A204.1 (cell line): Measurements from ENCODE around the gene SSU72.

Source experiments
- FAIRE-seq: peaks from 2 replicates; lab custom pipeline; 2012; peaks lifted over from hg19 to GRCh38; lab: Jason Lieb, UNC

Gene SSU72

DNA sequence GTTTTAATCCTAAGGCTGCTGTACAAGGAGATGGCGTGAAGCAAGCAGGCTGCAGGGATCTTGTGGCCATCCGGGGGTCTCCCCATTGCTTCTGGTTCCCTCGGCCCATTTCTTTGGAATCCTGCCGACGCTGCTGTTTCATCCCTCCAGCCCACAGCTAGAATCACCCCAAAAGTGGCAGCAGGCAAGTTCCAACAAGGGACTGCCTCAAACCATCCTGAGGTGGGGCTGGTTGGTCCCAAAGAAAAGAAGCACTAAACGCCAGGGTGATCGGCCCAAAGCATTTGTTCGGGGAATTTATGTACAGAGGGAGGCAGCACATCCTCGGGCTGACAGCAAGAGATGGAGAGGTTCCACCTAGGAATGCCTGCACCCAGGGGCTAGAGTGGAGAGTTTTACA is 36.1 kb upstream of the SSU72 start:
- FAIRE-seq: no peak

DNA sequence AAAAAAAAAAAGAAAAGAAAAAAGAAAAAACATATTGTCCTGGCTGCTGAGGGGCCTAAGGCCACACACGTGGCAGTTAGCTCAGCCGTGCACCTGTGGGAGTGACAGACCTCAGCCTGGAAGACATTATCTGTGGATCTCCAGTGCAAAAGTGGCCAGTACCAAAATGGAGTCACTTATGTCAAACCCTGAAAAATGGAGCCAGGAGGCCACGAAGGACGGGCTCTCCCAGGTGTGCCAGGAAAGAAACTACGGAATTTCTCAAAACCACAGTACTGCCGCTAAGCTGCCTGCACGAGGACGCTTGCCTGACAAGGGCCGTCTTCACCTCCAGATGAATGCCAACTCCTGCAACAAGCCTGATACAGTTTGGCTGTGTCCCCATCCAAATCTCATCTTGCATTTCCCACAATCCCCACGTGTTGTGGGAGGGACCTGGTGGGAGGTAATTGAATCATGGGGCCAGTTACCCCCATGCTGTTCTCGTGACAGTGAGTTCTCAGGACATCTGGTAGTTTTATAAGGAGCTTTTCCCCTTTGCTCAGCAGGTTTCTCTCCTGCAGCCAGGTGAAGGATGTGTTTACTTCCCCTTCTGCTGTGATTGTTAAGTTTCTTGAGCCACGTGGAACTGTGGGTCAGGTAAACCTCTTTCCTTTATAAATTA is 35.3 kb upstream of the SSU72 start:
- no peak for FAIRE-seq

DNA sequence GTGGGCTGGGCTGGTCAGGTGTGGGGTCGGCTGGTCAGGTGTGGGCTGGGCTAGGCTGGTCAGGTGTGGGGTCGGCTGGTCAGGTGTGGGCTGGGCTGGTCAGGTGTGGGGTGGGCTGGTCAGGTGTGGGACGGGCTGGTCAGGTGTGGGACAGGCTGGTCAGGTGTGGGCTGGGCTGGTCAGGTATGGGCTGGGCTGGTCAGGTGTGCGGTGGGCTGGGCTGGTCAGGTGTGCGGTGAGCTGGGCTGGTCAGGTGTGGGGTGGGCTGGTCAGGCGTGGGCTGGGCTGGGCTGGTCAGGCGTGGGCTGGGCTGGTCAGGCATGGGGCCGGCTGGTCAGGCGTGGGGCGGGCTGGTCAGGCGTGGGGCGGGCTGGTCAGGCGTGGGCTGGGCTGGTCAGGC is 31.6 kb upstream of the SSU72 start:
- no peak for FAIRE-seq

DNA sequence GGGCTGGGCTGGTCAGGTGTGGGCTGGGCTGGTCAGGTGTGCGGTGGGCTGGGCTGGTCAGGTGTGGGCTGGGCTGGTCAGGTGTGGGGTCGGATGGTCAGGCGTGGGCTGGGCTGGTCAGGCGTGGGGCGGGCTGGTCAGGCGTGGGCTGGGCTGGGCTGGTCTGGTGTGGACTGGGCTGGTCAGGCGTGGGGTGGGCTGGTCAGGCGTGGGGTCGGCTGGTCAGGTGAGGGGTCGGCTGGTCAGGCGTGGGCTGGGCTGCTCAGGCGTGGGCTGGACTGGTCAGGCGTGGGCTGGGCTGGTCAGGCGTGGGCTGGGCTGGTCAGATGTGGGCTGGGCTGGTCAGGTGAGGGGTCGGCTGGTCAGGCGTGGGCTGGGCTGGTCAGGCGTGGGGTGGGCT is 31.1 kb upstream of the SSU72 start:
- no peak for FAIRE-seq

DNA sequence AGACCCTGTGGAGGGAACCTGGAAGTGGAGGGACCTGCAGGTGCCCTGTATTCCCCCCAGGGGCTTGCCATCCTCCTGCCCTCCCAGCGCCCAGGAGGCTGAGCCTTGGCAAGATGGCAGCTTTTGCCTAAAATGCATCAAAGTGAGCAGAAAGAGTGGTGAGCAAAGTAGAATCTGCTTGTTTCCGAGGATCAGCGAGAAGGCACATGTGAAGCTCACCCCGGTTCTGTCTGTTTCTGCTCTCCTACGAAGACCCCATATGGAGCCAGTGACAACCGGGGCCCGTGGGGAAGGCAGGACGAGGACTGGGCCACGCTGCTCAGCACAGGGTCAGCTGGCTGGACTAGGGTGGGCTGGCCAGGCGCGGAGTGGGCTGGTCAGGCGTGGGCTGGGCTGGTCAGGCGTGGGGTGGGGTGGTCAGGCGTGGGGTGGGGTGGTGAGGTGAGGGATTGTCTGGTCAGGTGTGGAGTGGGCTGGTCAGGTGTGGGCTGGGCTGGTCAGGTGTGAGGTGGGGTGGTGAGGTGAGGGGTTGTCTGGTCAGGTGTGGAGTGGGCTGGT is 30.4 kb upstream of the SSU72 start:
- FAIRE-seq: no peak

DNA sequence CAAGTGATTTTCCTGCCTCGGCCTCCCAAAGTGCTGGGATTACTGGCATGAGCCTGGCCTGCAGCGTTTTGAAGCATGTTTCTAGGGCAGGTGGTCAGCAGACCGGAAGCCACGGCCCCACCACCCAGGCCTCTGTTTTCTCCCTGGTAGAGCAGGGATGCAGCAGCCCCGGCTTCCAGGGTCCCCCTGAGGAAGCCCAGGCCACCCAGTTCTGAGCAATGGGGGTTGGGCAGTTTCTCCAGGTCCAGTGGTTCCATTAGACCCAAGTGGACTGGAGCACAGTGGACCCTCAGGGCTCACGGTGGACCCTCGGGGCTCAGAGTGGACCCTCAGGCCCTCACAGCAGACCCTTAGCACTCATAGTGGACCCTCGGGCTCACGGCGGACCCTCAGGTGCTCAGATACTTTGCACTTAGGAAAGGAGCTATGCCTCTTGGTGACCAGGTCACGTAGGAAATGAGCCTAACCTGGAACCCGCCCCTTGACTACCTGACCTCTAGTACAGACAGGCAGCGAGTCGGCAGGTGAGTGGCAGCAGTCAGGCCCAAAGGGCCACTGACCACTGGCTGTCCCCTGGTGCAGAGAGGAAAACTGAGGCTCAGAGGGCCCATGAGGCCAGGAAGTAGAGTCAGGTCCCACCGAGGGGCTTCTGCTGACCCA is 29.8 kb upstream of the SSU72 start:
- FAIRE-seq: no peak

DNA sequence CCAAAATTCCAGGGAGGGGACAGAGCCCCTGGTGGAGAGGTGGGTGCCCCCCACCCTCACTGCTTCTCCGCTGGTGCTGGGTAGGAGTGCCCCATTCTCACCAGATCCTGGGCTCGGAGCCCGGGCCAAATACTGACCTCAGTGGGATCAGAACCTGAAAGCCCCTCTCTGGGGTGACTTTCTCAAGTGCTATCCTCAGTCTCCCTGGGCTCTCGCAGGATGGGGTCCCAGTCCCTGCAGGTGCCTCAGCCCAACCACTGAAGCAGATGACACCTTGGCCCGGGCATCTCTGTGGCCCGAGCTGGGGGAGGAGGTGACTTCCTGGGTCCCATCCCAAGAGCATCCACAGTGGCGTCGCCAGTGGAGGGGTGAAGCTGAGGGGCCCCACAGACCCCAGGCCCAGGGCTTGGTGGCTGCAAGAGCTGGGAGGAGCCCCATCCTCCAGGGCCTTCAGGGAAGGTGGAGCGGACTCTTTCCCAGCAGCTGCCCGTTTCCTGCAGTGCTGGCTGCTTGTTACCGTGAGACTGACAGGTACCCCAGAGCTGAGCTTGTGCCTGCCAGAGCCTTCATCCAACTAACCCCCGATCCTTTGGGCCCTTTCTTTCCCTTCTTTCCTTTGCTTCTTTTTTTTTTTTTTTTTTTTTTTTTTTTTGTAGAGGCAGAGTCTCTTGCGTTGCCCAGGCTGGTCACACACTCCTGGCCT is 29.2 kb upstream of the SSU72 start:
- no peak for FAIRE-seq

DNA sequence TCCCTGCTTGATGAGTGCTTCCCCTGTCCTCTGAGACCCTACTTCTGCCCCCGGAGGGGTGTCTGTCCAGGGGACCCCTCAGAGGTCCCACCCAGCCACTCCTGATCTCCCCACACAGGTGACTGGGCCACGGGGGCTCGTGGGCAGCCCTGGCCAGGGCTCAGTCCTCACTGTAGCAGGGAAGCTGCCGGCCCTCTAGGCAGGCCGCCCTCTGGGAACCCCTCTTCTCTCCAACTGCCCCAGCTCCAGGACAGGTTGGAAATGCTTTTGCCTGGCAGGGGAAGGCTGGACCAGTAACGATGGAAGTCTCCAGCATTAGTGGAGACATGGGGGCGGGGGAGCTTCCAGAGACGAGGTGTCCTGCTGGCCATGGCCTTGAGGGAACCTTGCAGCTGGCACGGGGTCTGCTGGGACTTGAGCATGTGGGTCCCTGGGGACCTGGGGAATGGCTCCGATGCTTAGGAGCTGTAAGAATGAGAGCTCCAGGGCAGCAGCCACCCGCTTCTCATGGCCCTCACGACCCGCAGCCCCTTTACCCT is 28.4 kb upstream of the SSU72 start:
- no peak for FAIRE-seq

DNA sequence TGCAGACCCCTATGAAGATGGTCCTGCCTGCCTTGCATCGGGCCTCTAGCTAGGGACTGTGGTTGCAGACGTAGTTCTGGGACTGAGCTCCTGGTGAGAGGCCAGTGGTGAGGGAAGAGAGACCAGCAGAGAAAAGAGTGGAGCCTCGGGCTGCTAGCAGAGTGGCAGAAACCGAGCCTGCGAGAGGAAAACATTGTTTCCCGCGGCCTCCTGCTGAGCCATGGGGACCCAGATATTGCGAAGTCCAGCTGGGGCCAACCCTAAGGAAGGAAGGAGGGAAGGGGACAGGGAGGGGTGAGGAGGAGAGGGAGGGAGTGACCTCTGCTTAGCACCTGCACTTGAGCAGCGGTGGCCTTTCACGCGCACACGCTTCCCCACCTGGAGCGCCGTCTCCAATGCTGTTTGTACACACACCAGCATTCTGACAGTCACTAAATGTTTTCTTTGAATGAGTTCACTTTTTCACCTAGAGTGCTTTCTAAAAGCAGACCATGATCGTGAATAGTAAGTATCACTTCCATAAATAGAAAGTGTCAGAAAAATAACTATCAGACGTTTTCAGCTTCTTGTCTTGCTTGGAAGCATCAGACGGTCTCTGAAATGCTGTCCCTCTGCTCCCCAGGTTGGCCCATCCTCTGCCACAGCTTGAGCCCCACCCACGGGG is 27.8 kb upstream of the SSU72 start:
- FAIRE-seq: no peak

DNA sequence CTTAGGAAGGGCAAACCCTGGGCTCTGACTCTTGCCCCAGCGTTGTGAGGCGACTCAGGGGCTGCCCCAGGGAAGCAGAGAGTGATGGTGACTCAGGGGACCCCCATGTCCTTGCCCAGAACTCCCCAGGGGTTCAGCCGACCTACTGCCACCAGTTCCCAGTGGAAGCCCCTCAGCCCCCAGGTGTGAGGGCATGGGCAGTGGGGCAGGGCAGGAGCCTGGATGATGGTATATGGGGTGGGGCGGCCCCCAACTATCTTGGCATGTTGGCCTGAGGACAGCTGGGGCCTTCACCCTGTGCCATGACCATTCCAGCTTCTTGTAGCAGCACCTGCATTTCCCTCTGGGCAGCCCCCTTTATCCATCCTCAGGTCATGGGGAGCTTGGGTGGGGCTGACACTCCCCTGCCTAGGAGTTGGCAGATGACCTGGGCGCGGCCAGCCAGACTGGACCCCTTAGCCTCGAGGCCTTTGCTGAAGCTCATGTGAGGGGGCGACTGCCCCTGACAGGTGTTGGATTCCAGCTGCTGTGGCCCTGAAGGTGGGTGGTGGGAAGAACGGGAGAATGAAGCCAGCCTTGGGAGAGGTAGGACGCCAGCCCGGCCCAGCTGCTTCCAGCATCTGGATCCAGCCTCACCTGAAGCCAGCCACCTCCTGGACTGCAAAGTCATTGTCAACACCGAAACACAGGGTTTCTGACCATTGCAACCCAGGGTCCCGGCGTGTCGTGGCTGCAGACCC is 27.1 kb upstream of the SSU72 start:
- FAIRE-seq: no peak

DNA sequence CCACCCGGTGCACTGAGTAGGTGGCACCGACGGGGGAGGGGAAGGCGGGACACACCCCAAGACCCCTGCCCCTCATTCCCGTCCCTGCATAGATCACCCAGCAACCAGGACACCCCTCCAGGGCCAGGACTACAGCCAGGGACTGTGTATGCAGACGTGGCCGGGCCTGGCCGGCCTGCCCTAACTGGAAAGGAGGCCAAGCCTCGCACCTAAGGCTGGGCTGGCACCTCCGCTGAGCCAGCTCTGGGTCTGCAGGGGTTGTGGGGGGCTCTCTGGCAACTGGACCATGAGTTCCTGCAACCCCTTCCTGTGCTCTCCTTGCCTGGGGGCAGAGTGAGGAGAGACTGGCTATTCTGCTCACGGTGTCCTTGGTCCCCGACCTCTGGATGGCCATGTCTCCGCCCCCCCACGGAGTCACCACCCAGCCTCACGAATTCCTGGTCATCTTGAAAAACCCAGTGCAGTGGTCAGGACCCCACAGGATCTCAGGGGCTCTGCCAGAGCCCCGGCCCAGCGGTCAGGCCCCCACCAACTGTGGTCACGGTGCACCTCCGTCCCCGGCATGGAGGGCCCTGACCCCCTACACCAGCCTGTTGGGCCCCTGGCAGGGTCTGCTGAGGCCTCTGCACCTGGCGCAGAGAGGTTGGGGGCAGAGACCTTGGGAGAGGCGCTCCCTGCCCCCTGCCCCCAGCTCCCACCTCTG is 26.3 kb upstream of the SSU72 start:
- FAIRE-seq: no peak

DNA sequence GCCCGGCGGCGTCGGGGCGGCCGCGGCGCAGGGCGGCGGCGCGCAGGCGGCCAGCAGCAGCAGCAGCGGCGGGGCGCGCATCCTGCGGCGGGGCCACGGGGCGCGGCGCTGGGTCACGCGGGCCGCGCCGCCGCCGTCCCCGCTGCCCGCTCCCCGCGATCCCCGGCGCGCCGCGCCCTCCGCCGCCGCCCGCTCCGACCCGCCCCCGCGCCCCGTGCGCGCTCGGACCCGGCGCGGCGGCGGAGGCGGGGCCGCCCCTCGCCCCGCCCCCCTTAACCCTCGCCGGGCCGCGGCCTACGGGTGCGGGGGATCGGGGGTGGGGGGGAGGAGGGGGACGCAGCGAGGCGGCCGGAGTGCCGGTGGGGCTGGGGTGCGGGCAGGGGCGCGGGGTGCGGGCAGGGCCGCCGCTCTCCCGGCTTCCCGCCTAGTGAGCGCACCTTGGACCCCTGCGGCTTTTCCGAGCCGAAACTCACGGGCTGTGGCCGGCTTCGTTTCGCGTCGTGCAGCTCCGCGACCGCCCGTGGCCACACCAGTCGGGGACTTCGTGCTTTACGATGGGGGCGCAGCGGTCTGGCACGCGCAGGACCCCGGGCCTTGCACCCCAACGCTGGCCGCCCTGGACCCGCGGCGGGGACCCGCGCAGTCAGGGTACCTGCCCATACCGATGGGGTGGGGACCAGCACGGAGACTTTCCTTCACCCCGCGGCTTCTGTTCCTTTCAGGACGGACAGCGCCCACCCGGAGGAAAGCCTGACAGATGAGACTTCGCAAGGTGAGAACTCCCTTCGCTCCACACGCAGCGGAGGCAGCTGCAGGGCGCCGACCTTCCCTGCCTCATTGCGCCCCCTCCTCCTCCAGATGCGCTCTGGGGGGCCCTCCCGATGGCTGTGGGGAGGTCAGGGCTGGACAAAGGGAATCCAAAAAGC is 25.5 kb upstream of the SSU72 start, which contains the start of gene FNDC10:
TSS of gene FNDC10 (minus strand) at position 201 of the 926 bp plus-strand sequence. CDS start at position 81, 120 bp downstream.
- FAIRE-seq: no peak

DNA sequence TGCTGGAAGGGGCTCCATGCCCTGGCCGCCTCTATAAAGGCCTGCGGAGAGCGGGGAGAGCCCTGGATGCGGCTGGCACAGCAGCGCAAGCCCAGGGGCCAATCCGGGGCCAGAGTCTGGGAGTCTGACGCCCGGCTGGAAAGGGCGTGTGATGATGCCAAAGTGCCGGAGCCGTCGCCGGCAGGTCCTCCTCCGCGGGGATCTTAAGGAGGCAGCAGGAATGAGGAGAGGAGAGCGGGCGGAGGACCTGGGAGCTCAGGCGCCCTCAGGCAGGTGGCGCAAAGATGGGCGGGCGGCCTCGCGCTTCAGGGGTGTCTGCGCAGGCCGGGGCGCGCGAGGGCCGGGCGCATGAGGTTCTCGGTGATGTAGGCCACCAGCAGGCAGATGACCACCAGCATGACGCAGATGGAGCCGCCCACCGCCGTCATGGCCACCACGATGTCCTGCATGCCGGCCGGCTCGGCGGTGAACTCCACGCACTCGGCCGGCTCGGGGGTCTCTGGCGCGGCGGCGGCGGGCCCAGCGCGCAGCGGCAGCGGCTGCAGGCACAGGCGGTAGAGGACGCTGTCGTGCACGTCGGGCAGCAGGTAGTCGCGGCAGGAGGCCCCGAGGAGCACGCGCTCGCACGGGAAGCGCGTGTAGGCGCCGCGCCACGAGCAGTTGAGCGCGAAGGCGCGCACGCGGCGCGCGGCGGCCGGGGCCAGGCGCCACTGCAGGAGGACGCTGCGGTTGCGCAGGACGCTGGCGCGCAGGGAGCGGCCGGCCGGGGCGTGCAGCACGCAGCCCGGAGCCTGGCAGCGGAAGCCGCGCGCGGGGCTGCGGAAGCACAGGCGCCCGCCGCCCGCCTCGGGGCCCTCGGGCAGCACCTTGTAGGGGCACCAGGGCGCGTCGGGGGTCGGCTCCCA is 24.6 kb upstream of the SSU72 start:
- no peak for FAIRE-seq

DNA sequence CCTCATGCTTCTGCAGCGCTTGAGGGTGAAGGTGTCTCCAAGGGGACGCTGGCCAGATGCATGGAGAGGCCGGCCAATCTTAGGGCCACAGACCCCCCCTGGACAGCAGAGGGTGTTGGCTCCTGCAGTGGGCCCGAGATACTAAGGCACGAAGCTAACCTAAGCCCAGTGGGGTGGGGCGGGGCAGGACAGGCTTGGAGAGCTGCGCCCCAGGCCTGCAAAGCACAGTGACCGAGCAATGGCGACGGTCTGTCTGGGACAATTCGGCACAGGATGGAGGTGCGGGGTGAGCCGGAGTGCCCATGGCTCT is 24.0 kb upstream of the SSU72 start:
- FAIRE-seq: no peak

DNA sequence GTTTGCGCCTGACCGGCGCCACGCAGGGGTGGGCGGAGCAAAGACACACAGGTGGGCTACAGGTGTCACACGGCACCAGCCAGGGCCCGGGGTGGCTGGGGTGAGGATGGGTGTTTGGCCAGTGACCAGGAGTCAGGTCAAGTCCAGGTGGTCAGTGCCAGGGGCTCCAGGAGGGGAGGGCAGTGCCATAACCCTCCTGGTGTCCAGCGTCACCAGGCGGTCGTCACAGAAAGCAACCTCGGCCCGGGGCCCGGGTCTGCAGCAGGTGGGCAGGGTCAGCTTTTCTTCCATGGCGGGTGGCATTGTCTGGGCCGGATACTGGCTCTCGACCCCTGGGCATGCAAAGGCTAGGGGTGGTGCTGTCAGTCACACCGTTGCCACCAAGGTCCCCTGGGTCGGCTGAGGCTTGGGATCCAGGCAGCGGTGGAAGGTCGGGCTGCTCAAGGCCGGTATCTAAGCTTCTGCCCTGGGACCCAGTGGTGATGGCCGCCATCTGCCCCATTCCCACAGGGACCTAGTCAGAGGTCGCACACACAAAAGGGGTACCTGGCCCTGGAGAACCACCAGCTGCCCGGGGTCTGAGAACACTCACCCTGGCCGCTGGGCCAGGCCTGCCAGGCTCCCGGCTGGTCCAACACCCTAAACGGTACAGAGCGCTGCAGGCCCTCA is 23.5 kb upstream of the SSU72 start:
- FAIRE-seq: no peak

DNA sequence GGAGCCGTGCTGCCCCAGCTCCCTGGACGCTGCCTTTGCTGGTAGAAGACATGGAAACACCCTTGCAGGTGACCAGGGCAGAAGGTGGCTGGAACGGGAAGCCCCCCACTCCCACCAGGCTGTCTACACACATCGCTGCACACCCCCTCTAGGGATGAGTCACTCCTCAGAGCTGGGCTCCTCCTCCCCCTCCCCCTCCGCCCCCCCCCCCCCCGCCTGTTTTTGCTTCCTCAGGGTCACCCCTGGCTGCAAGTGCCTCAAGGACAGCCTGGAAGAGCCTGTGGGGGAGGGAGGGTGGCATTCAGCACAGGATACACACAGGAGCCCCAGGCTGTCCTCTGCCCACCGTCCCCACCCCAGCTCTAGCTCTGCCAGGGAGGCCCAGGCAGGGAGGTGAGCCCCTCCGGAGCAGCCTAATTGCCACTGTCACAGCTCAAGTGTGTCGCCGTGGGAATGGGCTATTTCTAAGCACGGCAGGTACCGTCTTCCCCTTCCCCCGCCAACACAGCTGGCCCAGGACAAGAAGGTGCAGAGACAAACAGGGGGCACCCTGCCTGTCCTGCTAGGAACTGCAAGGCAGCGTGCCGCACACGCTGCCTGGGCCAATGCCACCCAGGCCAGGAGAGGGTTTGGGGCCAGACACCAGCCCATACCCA is 22.7 kb upstream of the SSU72 start:
- FAIRE-seq: no peak

DNA sequence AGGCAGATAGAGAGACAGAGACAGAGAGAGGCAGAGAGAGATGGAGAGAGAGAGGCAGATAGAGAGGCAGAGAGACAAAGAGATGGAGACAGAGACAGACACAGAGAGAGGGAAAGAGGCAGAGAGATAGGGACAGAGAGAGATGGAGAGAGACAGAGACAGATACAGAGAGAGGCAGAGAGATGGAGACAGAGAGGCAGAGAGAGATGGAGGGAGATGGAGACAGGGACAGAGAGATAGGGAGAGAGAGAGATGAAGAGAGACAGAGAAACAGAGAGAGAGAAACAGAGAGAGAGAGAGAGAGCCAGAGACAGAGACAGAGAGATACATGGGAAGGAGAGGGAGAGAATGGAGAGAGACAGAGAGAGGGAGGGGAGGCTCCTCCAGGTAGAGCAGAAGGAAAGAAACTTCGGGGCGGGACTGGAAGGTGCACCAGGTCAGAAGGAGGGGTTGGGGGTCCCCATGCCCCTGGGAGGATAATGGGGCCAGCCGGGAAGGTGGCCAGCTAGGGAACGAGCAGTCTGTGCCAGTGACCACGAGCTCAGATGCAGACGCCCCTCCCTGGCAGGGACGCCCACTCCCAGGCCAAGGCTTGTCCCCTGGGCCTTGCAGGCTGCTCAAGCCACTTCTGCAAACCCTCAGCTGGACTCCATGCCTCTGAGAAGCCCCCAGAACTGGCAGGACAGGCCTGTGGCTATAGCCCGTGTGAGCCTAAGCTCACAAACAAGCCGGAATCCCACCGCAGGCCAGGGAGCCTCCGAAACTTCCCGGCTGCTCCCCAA is 22.0 kb upstream of the SSU72 start:
- FAIRE-seq: no peak
